Measurements from ENCODE around the gene PCDHGB3.
"Not testable (repeated sequence)": the region's sequence is repeated elsewhere in the genome, so short reads cannot be mapped to it uniquely, and the experiment has no call there.

Gene PCDHGB3

GRCh38 chr5:141403387-141403786, 33.3 kb downstream of the PCDHGB3 start:
- peak overlapping the region; percentile 28 for H3K4me3 ChIP-seq (ENCODE audit: low read depth, low read length)
- no peak for DNase-seq (ENCODE audit: low read depth)
- in situ Hi-C loops (cut with HindIII; ENCODE audit: low sequenced_read_pairs) = no loop called here
- TF ChIP-seq CTCF (IDR thresholded peaks at IDR 0.05; ENCODE audit: low read depth, low read length, missing control alignments) = no peak

DNA sequence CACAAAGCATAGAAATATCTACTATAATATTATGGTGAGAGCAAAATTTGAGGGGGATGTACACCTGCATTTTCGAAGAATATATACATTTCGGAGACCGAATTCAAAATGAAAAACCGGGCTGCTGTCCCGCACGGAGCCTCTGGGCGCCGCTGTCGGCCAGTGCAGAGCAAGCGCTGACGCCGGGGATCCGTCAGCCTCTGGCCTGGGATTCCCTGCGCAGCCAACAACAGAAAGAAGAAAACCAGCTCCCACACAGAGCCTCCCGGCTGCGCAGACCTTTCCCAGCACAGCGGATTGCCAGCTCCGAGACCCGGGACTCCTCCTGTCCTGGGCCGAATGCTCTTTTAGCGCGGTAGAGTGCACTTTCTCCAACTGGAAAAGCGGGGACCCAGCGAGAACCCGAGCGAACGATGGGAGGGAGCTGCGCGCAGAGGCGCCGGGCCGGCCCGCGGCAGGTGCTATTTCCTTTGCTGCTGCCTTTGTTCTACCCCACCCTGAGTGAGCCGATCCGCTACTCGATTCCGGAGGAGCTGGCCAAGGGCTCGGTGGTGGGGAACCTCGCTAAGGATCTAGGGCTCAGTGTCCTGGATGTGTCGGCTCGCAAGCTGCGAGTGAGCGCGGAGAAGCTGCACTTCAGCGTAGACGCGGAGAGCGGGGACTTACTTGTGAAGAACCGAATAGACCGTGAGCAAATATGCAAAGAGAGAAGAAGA, 37.9 kb downstream of the PCDHGB3 start, which contains the start of gene PCDHGB6:
Gene PCDHGB6, plus strand, starts transcription at position 232 of the 716 bp plus-strand sequence. Its CDS starts 182 bp downstream, at position 414.
- in situ Hi-C loops (cut with HindIII; ENCODE audit: low sequenced_read_pairs); DNase-seq (ENCODE audit: low read depth): not testable (repeated sequence)
- H3K4me3 ChIP-seq (ENCODE audit: low read depth, low read length) = peak within 1 kb of the TSS; percentile 26
- TF ChIP-seq CTCF (IDR thresholded peaks at IDR 0.05; ENCODE audit: low read depth, low read length, missing control alignments) = peak; percentile 42

DNA sequence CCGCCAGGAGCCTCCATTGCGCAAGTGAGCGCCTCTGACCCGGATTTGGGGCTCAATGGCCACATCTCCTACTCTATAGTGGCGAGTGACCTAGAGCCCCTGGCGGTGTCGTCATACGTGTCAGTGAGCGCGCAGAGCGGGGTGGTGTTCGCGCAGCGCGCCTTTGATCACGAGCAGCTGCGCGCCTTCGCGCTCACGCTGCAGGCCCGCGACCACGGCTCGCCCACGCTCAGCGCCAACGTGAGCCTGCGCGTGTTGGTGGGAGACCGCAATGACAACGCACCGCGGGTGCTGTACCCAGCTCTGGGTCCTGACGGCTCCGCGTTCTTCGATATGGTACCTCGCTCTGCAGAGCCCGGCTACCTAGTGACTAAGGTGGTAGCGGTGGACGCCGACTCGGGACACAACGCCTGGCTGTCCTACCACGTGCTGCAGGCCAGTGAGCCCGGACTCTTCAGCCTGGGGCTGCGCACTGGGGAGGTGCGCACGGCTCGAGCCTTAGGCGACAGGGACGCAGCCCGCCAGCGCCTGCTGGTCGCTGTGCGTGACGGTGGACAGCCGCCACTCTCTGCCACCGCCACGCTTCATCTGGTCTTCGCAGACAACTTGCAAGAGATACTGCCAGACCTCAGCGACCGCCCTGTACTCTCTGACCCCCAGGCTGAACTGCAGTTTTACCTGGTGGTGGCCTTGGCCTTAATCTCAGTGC, 39.7 kb downstream of the PCDHGB3 start:
- no peak overlapping the region for H3K4me3 ChIP-seq (ENCODE audit: low read depth, low read length)
- in situ Hi-C loops (cut with HindIII; ENCODE audit: low sequenced_read_pairs) = no loop called here
- TF ChIP-seq CTCF (IDR thresholded peaks at IDR 0.05; ENCODE audit: low read depth, low read length, missing control alignments) = no peak
- DNase-seq (ENCODE audit: low read depth) = no peak

- DNase-seq (ENCODE audit: low read depth) = no peak
- in situ Hi-C loops (cut with HindIII; ENCODE audit: low sequenced_read_pairs) = no loop called here
- no peak overlapping the region for H3K4me3 ChIP-seq (ENCODE audit: low read depth, low read length)
Measured at GRCh38 chr5:141411575-141411974, 41.5 kb downstream of the PCDHGB3 start.

DNA sequence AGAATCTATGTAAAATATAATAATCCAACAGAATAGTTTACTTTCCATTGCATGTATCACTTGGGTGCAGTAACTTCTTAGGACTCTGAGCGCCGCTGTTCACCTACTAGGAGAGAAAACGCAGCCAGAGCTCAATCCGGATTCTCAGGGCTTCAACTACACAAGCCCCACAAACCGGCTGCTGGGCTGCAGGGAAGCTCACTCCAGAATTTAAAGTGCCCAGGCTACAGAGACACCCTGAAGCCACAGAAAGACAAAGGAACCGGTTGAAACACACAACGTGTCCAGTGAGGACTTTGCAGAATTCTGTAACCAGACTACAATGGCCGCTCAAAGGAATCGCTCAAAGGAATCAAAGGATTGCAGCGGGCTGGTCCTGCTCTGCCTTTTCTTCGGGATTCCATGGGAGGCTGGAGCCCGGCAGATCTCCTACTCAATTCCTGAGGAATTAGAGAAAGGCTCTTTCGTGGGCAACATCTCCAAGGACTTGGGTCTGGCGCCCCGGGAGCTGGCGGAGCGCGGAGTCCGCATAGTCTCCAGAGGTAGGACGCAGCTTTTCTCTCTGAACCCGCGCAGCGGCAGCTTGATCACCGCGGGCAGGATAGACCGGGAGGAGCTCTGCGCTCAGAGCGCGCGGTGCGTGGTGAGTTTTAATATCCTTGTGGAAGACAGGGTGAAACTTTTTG, 43.0 kb downstream of the PCDHGB3 start, which contains the start of gene PCDHGA10:
Gene PCDHGA10, plus strand, starts transcription at position 134 of the 686 bp plus-strand sequence. Its CDS starts 189 bp downstream, at position 323.
- peak; percentile 53 for DNase-seq (ENCODE audit: low read depth)
- TF ChIP-seq CTCF (IDR thresholded peaks at IDR 0.05; ENCODE audit: low read depth, low read length, missing control alignments) = peak; percentile 66

More at GRCh38 chr5:141411575-141411974, 41.5 kb downstream of the PCDHGB3 start:
- no peak for TF ChIP-seq CTCF (IDR thresholded peaks at IDR 0.05; ENCODE audit: low read depth, low read length, missing control alignments)

DNA sequence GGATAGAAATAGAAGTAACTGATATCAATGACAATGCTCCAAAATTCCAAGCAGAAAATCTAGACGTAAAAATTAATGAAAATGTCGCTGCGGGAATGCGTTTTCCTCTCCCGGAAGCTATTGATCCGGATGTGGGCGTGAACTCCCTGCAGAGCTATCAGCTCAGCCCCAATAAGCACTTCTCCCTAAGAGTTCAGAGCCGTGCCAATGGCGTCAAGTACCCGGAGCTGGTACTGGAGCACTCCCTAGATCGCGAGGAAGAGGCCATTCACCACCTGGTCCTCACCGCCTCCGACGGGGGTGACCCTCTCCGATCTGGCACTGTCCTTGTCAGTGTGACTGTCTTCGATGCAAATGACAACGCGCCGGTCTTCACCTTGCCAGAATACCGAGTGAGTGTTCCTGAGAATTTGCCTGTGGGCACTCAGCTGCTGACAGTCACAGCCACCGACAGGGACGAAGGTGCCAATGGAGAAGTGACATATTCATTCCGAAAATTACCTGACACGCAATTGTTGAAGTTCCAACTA, 43.6 kb downstream of the PCDHGB3 start:
- no peak for TF ChIP-seq CTCF (IDR thresholded peaks at IDR 0.05; ENCODE audit: low read depth, low read length, missing control alignments)
- no peak for DNase-seq (ENCODE audit: low read depth)
- in situ Hi-C loops (cut with HindIII; ENCODE audit: low sequenced_read_pairs) = no loop called here
- H3K4me3 ChIP-seq (ENCODE audit: low read depth, low read length) = peak overlapping the region; percentile 49

More for the DNA sequence above, 43.0 kb downstream of the PCDHGB3 start, which contains the start of gene PCDHGA10:
- peak within 1 kb of the TSS; percentile 49 for H3K4me3 ChIP-seq (ENCODE audit: low read depth, low read length)
- in situ Hi-C loops (cut with HindIII; ENCODE audit: low sequenced_read_pairs) = no loop called here

DNA sequence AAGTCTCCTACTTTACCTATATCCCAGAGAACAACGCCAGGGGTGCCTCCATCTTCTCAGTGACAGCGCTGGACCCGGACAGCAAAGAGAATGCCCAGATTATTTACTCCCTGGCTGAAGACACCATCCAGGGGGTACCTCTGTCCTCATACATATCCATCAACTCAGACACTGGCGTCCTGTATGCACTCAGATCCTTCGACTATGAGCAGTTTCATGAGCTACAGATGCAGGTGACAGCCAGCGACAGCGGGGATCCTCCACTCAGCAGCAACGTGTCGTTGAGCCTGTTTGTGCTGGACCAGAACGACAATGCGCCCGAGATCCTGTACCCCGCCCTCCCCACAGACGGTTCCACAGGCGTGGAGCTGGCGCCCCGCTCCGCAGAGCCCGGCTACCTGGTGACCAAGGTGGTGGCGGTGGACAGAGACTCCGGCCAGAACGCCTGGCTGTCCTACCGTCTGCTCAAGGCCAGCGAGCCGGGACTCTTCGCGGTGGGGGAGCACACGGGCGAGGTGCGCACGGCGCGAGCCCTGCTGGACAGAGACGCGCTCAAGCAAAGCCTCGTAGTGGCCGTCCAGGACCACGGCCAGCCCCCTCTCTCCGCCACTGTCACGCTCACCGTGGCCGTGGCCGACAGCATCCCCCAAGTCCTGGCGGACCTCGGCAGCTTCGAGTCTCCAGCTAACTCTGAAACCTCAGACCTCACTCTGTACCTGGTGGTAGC, 44.7 kb downstream of the PCDHGB3 start:
- DNase-seq (ENCODE audit: low read depth); in situ Hi-C loops (cut with HindIII; ENCODE audit: low sequenced_read_pairs); H3K4me3 ChIP-seq (ENCODE audit: low read depth, low read length): not testable (repeated sequence)

GRCh38 chr5:141415275-141415618, 45.2 kb downstream of the PCDHGB3 start:
- H3K4me3 ChIP-seq (ENCODE audit: low read depth, low read length); DNase-seq (ENCODE audit: low read depth); in situ Hi-C loops (cut with HindIII; ENCODE audit: low sequenced_read_pairs): not testable (repeated sequence)
